Measurements from ENCODE around the gene FRK.

Gene FRK

GRCh38 chr6:116010790-116011401 lies 49.8 kb downstream of the FRK start:
- Histone ChIP-seq H3K36me3 (replicated peaks) (no peaks in the 10 kb centered on the region), H3K27me3 (replicated peaks) (no peaks in the 10 kb centered on the region), H3K27ac (no peak overlapping the region), H3K4me3 (ENCODE audit: low read depth, low read length) (no peak overlapping the region)
- peak; percentile 92 for TF ChIP-seq CTCF (IDR thresholded peaks at IDR 0.05; ENCODE audit: low read depth, low read length, missing control alignments)
- in situ Hi-C loops (cut with HindIII; ENCODE audit: low pct_ligation_motif_present, low sequenced_read_pairs) = no loop called here
- DNase-seq = peak; percentile 73

- TF ChIP-seq CTCF (IDR thresholded peaks at IDR 0.05; ENCODE audit: low read depth, low read length, missing control alignments) = no peak
- DNase-seq = no peak
- H3K36me3 ChIP-seq (replicated peaks) = no peaks in the 10 kb centered on the region
- H3K27ac ChIP-seq = no peak overlapping the region
- no peaks in the 10 kb centered on the region for H3K27me3 ChIP-seq (replicated peaks)
- in situ Hi-C loops (cut with HindIII; ENCODE audit: low pct_ligation_motif_present, low sequenced_read_pairs) = no loop called here
- no peak overlapping the region for H3K4me3 ChIP-seq (ENCODE audit: low read depth, low read length)
These were observed 50.3 kb downstream of the FRK start for GRCh38 chr6:116010386-116010785.

- Histone ChIP-seq H3K36me3 (replicated peaks) (no peaks in the 10 kb centered on the region), H3K27me3 (replicated peaks) (no peaks in the 10 kb centered on the region), H3K27ac (peak overlapping the region; percentile 24), H3K4me3 (ENCODE audit: low read depth, low read length) (no peak overlapping the region)
- in situ Hi-C loops (cut with HindIII; ENCODE audit: low pct_ligation_motif_present, low sequenced_read_pairs) = no loop called here
- no peak for TF ChIP-seq CTCF (IDR thresholded peaks at IDR 0.05; ENCODE audit: low read depth, low read length, missing control alignments)
- peak; percentile 31 for DNase-seq
These were observed 52.0 kb downstream of the FRK start for GRCh38 chr6:116008470-116009243.

GRCh38 chr6:116004841-116005815 lies 55.6 kb downstream of the FRK start:
- H3K4me3 ChIP-seq (ENCODE audit: low read depth, low read length) = no peak overlapping the region
- no peaks in the 10 kb centered on the region for H3K27me3 ChIP-seq (replicated peaks)
- DNase-seq = no peak
- in situ Hi-C loops (cut with HindIII; ENCODE audit: low pct_ligation_motif_present, low sequenced_read_pairs) = no loop called here
- no peak overlapping the region for H3K27ac ChIP-seq
- no peak for TF ChIP-seq CTCF (IDR thresholded peaks at IDR 0.05; ENCODE audit: low read depth, low read length, missing control alignments)
- no peaks in the 10 kb centered on the region for H3K36me3 ChIP-seq (replicated peaks)

GRCh38 chr6:116003668-116004067 lies 57.0 kb downstream of the FRK start:
- no peak for DNase-seq
- no peak for TF ChIP-seq CTCF (IDR thresholded peaks at IDR 0.05; ENCODE audit: low read depth, low read length, missing control alignments)
- Histone ChIP-seq H3K27me3 (replicated peaks) (no peaks in the 10 kb centered on the region), H3K4me3 (ENCODE audit: low read depth, low read length) (no peak overlapping the region), H3K27ac (no peak overlapping the region), H3K36me3 (replicated peaks) (no peaks in the 10 kb centered on the region)
- in situ Hi-C loops (cut with HindIII; ENCODE audit: low pct_ligation_motif_present, low sequenced_read_pairs) = no loop called here

Data from brain microvascular endothelial cell (primary cell).